T-helper 2 cell treated with Interferon-gamma antibody and Interleukin-4, amounts not matched to agents 5 μg/mL and 100 μg/mL, for 36 hours (primary cell): ENCODE results near the gene TMEM164.

Experiments used
- DNase-seq: peaks from one replicate; pipeline ENCODE4 v3.0.0; 2021; ENCODE audit warnings: low spot score
- H3K27ac Mint-ChIP-seq: one replicate; pipeline ENCODE4 v1.8.0; 2021; ENCODE audit warnings: mild to moderate bottlenecking, mixed read lengths
- H3K27me3 Mint-ChIP-seq: one replicate; pipeline ENCODE4 v1.8.0; 2021; ENCODE audit warnings: low read depth, mixed read lengths
- H3K36me3 Mint-ChIP-seq: one replicate; pipeline ENCODE4 v1.8.0; 2021; ENCODE audit warnings: low read depth, mixed read lengths
- H3K4me1 Mint-ChIP-seq: one replicate; pipeline ENCODE4 v1.8.0; 2021; ENCODE audit warnings: low read depth, mixed read lengths
- H3K4me3 Mint-ChIP-seq: one replicate; pipeline ENCODE4 v1.8.0; 2022; ENCODE audit warnings: mild to moderate bottlenecking, moderate library complexity, mixed read lengths
- H3K9me3 Mint-ChIP-seq: one replicate; pipeline ENCODE4 v1.8.0; 2021; ENCODE audit warnings: mixed read lengths

Gene TMEM164

GRCh38 chrX:110201799-110202198, 198.9 kb downstream of the TMEM164 start:
- Mint-ChIP-seq H3K4me1 (no peaks in the 10 kb centered on the region), H3K27me3 (no peaks in the 10 kb centered on the region), H3K9me3 (no peaks in the 10 kb centered on the region), H3K4me3 (no peak overlapping the region), H3K36me3 (no peaks in the 10 kb centered on the region), H3K27ac (no peak overlapping the region)
- no peak for DNase-seq

- no peaks in the 10 kb centered on the region for H3K36me3 Mint-ChIP-seq
- H3K27ac Mint-ChIP-seq = no peak overlapping the region
- no peak for DNase-seq
- no peaks in the 10 kb centered on the region for H3K27me3 Mint-ChIP-seq
- H3K4me1 Mint-ChIP-seq = no peaks in the 10 kb centered on the region
- H3K9me3 Mint-ChIP-seq = no peaks in the 10 kb centered on the region
- H3K4me3 Mint-ChIP-seq = no peak overlapping the region
Measured at GRCh38 chrX:110204986-110205385, 202.1 kb downstream of the TMEM164 start.

- DNase-seq = no peak
- no peaks in the 10 kb centered on the region for H3K27me3 Mint-ChIP-seq
- H3K4me1 Mint-ChIP-seq = no peaks in the 10 kb centered on the region
- H3K9me3 Mint-ChIP-seq = no peaks in the 10 kb centered on the region
- no peak overlapping the region for H3K27ac Mint-ChIP-seq
- no peak overlapping the region for H3K4me3 Mint-ChIP-seq
- H3K36me3 Mint-ChIP-seq = no peaks in the 10 kb centered on the region
Measured at GRCh38 chrX:110208092-110208491, 205.2 kb downstream of the TMEM164 start.

- DNase-seq = no peak
- Mint-ChIP-seq H3K27ac (no peak overlapping the region), H3K4me1 (no peaks in the 10 kb centered on the region), H3K4me3 (no peak overlapping the region), H3K9me3 (no peaks in the 10 kb centered on the region), H3K36me3 (no peaks in the 10 kb centered on the region), H3K27me3 (no peaks in the 10 kb centered on the region)
Measured at GRCh38 chrX:110210417-110211139, 207.7 kb downstream of the TMEM164 start.

GRCh38 chrX:110211340-110211739, 208.4 kb downstream of the TMEM164 start:
- no peaks in the 10 kb centered on the region for H3K4me1 Mint-ChIP-seq
- no peaks in the 10 kb centered on the region for H3K27me3 Mint-ChIP-seq
- no peak overlapping the region for H3K27ac Mint-ChIP-seq
- DNase-seq = no peak
- H3K4me3 Mint-ChIP-seq = no peak overlapping the region
- no peaks in the 10 kb centered on the region for H3K36me3 Mint-ChIP-seq
- H3K9me3 Mint-ChIP-seq = no peaks in the 10 kb centered on the region

- Mint-ChIP-seq H3K4me1 (peaks cover under 1% of the 10 kb centered on the region), H3K36me3 (no peaks in the 10 kb centered on the region), H3K9me3 (no peaks in the 10 kb centered on the region), H3K4me3 (no peak overlapping the region), H3K27me3 (no peaks in the 10 kb centered on the region), H3K27ac (no peak overlapping the region)
- no peak for DNase-seq
Measured at GRCh38 chrX:110212299-110212698, 209.4 kb downstream of the TMEM164 start.

- H3K9me3 Mint-ChIP-seq = no peaks in the 10 kb centered on the region
- H3K27ac Mint-ChIP-seq = no peak overlapping the region
- peaks cover 5% of the 10 kb centered on the region for H3K4me1 Mint-ChIP-seq
- no peak for DNase-seq
- no peak overlapping the region for H3K4me3 Mint-ChIP-seq
- no peaks in the 10 kb centered on the region for H3K36me3 Mint-ChIP-seq
- H3K27me3 Mint-ChIP-seq = no peaks in the 10 kb centered on the region
Measured at GRCh38 chrX:110213183-110213582, 210.3 kb downstream of the TMEM164 start.

GRCh38 chrX:110214684-110215083, 211.8 kb downstream of the TMEM164 start:
- no peak for DNase-seq
- no peaks in the 10 kb centered on the region for H3K27me3 Mint-ChIP-seq
- no peaks in the 10 kb centered on the region for H3K9me3 Mint-ChIP-seq
- no peak overlapping the region for H3K27ac Mint-ChIP-seq
- no peaks in the 10 kb centered on the region for H3K36me3 Mint-ChIP-seq
- H3K4me1 Mint-ChIP-seq = peaks cover 5% of the 10 kb centered on the region
- H3K4me3 Mint-ChIP-seq = no peak overlapping the region

GRCh38 chrX:110215411-110215810, 212.5 kb downstream of the TMEM164 start:
- Mint-ChIP-seq H3K27me3 (no peaks in the 10 kb centered on the region), H3K36me3 (no peaks in the 10 kb centered on the region), H3K4me1 (peaks cover 5% of the 10 kb centered on the region), H3K9me3 (no peaks in the 10 kb centered on the region), H3K27ac (no peak overlapping the region), H3K4me3 (no peak overlapping the region)
- DNase-seq = no peak

- no peaks in the 10 kb centered on the region for H3K36me3 Mint-ChIP-seq
- H3K4me1 Mint-ChIP-seq = peaks cover 5% of the 10 kb centered on the region
- H3K27me3 Mint-ChIP-seq = no peaks in the 10 kb centered on the region
- no peak overlapping the region for H3K27ac Mint-ChIP-seq
- no peak overlapping the region for H3K4me3 Mint-ChIP-seq
- DNase-seq = no peak
- no peaks in the 10 kb centered on the region for H3K9me3 Mint-ChIP-seq
Measured at GRCh38 chrX:110216027-110216426, 213.1 kb downstream of the TMEM164 start.

- Mint-ChIP-seq H3K27ac (no peak overlapping the region), H3K27me3 (no peaks in the 10 kb centered on the region), H3K36me3 (no peaks in the 10 kb centered on the region), H3K4me1 (peaks cover 5% of the 10 kb centered on the region), H3K4me3 (no peak overlapping the region), H3K9me3 (no peaks in the 10 kb centered on the region)
- no peak for DNase-seq
Measured at GRCh38 chrX:110218591-110218990, 215.7 kb downstream of the TMEM164 start.

- Mint-ChIP-seq H3K36me3 (no peaks in the 10 kb centered on the region), H3K27me3 (no peaks in the 10 kb centered on the region), H3K4me1 (peaks cover 5% of the 10 kb centered on the region), H3K27ac (no peak overlapping the region), H3K4me3 (no peak overlapping the region), H3K9me3 (no peaks in the 10 kb centered on the region)
- DNase-seq = no peak
Measured at GRCh38 chrX:110219920-110220319, 217.0 kb downstream of the TMEM164 start.

GRCh38 chrX:110222497-110223257, 219.8 kb downstream of the TMEM164 start:
- Mint-ChIP-seq H3K4me1 (peaks cover 8% of the 10 kb centered on the region), H3K27me3 (no peaks in the 10 kb centered on the region), H3K27ac (no peak overlapping the region), H3K4me3 (no peak overlapping the region), H3K9me3 (no peaks in the 10 kb centered on the region), H3K36me3 (no peaks in the 10 kb centered on the region)
- DNase-seq = no peak

- DNase-seq = no peak
- H3K27ac Mint-ChIP-seq = no peak overlapping the region
- H3K4me1 Mint-ChIP-seq = peaks cover 10% of the 10 kb centered on the region
- no peak overlapping the region for H3K4me3 Mint-ChIP-seq
- no peaks in the 10 kb centered on the region for H3K27me3 Mint-ChIP-seq
- H3K36me3 Mint-ChIP-seq = peaks cover 2% of the 10 kb centered on the region
- H3K9me3 Mint-ChIP-seq = no peaks in the 10 kb centered on the region
Measured at GRCh38 chrX:110224926-110225617, 222.2 kb downstream of the TMEM164 start.
